ENCODE measurements around the gene KCNQ1OT1.

KCNQ1OT1 gene
- 44.0 to 68.8 (median 60.4) reads per million in 4 donors for total RNA-seq

DNA sequence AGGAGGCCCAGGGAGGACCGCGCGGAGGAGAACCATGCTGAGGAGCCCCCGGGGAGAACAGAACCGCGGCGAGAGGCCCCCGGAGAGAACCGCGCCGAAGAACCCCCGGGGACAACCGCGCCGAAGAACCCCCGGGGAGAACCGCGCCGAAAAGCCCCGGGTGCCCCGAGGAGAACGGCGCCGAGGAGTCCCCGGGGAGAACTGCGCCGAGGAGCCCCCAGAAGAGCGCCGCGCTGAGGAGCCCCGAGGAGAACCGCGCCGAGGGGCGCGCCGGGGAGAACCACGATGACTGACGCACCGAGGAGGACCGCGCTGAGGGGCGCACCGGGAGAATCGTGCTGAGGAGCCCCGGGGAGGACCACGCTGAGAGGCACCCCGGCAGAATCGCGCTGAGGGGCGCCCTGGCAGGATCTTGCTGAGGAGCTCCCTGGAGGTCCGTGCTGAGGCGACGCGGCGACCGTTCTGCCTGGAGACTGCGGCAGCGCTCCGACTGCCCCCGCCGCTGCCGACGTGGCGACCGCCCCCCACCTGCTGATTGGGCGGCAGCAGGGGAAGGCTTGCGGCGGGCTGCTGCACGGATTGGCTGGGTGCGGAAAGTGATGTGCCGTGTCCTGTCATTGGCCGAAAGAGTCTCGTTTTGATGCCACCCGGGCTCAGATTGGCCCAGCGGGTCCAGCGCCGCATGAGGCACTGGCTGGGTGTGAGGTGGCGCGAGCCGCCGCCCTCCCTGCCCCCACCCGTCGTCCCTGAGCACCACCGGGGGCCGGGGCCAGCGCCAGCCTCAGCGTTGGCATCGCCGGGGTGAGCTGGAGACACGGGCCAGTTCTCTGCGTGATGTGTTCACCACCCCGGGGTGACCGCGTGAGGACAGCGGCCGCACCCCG is at the start of gene KCNQ1OT1:
Gene KCNQ1OT1 (minus strand): TSS at position 464 of the 884 bp plus-strand sequence.
- peak; percentile 73 to 93 (median 81) for DNase-seq

DNA sequence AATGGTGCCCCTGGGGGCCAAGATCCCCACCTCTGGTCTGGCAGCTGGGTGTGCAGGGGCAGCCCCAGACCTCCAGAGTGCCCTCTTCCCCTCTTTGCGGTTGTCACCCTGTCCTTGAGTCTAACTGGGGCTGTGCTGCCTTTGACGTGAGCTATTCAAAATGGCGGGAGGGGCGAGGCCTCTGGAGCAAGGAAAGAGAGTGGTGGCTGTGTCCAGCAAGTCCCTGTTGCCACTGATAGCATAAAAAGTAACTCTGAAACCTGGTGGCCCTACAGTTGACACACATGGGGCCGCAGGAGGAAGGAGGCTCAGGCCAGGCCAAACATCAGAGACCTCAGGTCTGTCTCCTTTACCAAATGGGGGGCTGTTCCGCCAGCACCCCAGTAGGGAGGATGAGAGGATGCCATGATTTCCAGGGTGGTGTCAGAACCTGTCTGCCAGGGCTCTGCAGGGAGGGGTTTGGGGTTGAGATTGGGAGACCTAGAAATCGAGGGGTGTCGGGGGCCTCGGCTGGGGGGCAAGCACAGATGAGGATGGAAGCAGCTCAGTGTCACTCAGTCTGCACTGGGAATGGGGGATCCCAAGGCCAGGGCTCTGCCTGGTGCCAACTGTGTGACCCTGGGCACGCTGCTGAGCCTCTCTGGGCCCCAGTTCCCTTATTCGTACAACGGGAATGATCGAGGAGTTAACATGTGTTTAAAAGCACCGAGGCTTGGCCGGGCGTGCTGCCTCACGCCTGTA is 49.2 kb upstream of the KCNQ1OT1 start:
- no peak for DNase-seq

DNA sequence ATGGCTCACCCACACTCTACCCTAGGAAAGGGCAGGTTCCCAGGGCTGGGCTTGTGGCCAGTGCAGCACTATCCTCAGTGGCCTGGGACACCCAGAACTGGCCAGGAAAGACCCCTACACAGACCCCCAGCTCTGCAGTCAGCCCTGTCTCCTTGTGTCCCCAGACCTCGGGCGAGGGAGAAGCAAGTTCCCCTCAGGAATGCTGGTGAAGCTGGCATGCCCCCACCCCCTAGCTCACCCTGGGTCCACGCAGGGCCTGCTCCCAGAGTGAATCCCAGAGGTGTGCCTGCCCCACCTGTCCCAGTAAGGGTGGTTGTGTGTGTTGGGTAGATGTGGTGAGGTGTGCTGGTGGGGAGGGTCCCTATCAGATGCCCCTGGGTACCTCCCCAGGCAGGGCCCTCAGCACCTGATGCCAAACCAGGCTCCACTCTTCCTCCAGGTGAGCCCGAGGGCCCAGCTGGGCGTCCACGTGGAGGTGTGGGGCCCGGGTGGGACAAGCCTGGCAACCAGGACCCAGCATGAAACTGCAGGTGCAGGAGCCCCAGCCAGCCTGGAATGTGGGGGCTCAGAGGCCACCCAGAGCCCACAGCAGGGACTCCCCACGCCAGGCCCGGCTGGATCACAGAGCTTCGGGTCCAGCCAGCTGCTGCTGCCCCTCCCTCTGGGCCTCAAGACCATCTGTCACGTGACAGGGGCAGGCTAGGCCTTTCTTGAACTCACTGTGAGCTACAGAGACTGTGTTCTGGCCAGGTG is 48.4 kb upstream of the KCNQ1OT1 start:
- DNase-seq, result no peak

DNA sequence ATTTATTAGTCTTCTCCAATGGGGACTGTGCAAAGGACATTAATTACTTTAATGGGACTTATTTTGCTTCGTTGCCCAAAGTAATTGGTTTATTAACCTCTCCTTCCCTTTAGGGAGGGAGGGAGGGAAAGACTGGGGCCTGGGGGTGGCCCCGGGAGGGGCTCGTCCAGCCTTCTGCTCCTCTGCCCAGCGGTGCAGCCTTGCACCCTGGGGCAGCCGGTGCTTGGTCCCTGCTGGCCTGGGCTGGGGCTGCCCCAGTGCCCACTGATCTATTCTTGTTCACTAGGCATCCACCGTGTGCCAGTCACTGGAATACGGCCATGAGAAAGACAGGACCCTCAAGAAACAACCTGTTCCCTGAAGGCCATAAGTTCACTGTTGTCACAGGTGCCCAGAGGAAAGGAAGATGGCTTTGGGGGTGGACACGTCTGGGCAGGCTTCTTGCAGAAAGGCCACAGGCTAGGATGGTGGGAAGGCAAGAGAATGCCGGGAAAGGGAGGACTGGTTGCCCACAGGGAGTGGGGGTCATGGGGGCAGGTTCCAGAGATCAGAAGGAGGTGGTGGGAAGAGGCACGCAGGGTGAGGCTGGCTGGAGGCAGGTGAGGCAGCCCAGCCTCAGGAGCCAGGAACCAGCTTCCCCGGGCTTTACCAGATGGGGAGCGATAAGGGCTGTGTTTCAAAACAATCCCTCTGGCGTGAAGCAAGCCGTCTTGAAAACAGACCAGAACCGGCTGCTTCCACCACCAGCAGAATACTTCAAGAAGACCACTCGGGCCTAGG is 47.6 kb upstream of the KCNQ1OT1 start:
- DNase-seq, result no peak

DNA sequence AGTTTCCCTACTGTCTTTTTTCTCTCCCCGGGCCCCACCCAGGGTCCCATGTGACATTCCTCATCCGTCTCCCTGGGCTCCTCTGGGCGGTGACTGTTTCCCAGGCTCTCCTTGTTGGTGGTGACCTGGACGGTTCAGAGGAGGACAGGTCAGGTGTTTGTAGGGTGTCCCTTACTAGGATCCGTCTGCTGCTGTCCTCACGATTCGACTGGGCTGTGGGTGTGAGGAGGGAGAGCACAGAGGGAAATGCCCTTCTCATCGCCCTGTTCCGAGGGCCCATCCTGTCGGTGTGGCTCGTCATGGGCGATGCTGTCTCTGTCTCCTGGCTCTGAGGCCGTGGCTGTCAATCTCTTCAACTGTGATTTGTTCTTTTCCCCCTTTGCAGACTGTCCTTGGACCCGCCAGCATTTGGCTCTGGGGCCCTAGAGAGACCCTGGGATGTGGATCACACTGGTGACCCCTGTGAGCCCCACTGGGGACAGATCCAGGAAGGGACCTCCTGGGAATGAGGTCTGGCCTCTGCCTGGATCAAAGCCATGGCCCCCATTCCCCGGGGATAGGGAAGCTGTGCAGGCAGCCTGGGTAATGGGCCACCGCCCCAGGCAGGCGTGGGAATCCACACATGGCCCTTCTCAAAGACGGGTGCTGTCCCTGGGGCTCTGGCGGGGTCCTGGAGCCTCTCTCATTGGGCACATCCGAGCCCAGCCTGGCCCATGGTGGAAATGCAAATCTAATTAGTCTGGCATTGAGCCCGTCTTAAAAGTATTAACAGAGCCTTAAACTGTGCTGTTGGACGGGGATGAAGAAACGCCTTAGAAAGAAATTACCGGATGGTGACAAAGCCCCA is 46.8 kb upstream of the KCNQ1OT1 start:
- DNase-seq, result no peak

DNA sequence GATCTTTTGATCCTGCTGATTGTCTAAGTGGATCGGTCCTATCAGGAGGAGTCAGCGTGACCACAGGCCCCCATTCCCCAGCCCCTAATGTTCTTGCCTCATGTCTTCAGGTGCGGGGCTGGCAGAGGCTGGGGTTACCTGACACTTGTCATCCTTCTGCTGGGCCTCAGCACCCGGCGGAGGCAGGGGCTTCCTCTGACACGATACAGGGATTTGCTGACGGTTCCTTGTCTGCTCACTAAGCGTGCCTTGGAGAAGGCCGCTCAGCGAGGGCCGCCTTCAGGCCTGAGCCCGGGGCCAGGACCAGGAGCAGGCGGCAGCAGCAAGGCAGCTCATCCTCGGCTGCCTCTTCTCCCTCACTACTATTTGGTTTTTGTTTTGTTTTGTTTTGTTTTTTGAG is 45.7 kb upstream of the KCNQ1OT1 start:
- no peak for DNase-seq

DNA sequence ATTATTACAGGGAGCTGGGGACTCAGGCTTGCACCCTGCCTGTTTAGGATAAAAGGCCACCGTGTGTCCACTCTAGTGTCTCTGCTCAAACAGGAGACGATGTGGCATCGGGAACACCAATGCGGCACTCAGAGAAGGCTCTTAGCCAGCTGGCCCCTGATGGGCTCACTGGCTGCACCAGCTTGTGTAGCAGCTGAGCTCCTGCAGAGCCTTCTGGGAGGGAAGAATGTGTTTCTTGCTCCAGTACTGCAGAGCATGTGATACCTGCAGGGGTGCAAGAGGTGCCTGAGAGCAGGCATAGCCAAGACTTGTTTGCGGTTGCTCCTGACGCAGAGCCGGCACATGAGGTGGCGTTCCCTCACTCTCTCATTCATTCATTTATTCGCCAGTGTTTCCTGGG is 44.4 kb upstream of the KCNQ1OT1 start:
- no peak for DNase-seq

DNA sequence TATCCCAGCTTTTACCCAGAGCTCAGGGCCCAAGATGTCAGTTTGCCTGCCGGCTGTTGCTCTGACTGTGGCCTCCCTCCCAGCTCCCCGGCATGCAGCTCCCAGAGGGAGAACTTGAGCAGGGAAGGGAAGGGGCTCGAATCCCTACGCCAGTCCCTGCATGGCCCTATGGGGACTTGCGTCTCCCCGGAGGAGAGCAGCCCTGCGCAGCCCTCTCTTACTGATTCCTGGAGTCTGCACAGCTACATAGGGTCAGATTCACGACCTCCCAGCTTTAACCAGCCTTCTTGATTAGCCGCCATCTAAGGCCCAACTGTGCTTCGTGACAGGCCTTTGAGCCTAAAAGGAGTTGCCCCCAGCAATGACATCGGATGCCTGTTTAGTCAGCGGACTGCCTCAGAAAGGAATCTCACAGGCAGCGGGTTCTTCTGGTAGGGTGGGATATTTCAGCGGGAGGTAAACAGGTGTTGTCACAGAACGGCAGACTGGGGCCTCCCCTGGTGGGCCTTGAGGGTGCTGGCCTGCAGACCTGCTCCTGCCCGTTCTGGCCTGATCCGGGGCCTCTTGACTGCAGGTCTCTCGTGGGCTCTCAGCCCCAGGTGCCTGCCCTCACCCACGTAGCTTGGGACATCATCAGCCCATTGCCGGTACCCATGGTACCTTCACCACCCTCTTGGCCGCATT is 43.8 kb upstream of the KCNQ1OT1 start:
- DNase-seq, result no peak

DNA sequence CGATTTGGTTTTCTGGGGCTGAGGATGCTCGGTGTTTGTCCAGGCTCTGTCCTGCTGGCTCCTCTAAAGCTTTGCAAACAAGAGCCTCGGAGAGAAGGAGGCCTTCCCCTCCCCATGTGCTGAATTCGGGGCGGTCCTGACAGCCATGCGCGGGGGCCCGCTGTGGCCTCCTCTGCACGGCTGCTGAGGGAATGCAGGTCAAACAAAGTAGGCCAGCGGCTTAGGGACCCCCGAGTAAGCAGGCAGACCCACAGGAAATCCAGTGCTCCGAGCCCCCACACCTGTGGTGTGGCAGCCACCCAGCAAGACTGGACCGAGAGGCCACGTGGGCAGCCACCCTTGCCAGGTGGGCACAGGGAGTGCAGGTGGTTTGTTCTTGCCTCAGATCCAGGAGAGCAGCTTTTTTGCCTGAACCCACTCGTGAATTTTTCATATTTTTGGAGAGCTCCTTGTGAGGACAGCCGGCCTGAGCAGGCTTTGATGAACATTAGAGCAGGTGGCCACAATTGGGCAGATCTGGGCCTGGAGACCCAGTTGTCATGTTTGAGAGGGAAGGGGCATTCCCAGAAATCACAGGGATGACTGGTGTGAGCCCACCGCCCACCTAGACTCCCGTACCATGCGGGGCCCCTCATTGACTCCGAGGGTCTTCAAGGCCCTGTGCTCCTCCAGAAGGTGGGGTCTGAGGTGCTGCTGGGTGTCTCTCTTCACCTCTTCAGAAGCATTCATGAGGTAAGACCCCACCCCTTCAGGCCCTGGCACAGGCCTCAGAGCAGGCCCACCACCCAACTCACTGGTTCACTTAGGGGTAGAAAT is 43.0 kb upstream of the KCNQ1OT1 start:
- DNase-seq, result no peak

DNA sequence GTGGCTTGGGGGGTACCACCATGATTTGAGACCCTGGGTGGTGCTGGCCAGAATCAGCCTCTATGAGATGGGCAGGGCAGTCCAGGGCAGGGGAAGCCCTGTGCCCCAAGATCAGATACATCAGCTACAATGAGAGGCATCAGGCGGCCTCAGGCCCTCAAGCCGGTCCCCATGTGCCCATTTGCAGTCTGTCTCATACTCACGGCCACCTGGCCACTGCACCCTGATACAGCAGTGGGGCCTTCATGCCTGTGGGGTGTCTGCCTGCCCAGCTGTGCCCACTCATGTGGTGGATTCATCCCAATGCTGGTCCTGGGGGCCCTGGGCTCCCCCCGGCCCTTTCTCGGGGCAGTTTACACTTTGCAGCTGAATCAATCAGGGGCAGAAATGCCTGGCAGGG is 42.4 kb upstream of the KCNQ1OT1 start:
- no peak for DNase-seq

DNA sequence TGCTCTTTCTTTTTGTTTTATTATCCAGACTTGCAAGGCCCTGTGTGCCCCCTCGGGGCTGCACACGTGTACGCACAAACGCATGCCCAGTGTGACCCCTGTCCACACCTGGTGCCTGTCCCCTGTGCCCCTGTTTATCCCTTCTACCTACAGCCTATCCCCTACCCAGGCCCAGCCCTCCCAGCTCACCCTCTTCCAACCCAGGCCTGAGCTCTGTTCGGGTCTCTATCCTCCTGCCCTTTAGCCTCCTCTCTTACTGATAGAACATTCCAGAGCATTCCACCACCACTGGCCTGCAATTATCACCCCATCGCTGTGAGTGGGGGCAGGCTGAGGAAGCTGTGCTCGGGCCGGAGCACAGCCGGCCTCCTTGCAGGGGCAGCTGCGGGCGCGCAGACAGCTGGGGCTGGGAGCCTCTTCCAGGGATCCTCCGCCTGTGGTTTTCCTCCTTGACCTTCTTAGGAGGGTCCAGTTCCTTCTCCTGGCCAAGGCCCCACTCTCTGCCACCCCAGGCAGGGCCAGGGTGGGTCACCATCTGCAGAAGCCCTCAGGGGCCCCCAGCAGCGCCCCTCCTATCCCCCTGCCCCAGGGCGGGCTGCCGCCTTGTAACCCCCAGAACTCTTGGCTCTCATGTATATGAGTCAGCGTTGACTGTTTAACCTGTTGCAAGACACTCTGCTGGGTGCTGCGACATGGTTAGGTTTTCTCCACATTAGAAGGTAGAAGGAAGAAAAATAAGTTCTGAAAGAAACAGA is 41.8 kb upstream of the KCNQ1OT1 start:
- no peak for DNase-seq

DNA sequence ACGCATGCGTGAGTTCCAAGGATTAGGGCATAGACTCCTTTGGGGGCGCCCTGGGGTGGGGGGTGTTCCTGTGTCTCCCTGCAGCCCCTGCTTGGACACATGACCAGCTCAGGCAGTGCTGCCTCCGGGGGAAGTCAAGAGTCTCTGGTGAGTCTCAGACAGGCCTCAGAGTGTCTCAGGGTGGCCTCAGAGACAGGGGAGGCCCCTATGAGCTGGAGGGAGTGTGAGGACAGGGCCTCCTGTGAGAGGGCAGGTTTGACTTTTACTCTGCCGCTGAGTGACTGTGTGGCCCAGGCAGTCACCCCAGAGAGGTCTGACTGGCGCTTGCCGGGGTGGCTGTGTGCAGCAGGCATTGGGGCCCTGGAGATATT is 41.2 kb upstream of the KCNQ1OT1 start:
- no peak for DNase-seq

DNA sequence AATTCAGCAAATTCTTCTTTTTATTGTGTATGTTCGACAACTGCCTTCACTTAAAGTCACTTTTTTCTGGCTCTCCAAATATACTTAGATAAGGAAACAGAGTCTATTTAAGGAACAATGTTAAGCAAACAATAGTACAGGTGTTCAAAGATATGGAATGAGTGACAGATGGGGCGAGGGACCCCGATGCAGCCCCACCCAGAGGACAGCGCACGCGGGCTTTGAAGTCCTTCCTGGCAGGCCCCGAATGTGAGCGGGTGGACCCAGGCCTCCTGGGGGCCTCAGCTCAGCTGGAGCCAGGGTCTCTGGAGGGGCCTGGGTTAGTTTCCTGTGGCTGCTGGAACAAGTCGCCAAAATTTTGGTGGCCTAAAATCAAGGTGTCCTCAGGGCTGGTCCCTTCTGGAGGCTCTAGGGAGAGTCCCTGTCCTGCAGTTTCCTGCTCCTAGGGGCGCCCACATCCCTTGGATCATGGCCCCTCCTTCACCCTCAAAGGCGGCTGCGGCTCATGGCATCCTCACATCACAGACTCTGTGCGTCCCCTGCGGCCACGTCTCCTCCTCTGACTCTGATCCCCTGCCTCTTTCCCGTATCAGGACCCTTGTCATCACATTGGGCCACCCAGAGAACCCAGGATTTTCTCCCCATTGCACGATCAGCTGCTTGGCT is 40.6 kb upstream of the KCNQ1OT1 start:
- DNase-seq, result no peak

DNA sequence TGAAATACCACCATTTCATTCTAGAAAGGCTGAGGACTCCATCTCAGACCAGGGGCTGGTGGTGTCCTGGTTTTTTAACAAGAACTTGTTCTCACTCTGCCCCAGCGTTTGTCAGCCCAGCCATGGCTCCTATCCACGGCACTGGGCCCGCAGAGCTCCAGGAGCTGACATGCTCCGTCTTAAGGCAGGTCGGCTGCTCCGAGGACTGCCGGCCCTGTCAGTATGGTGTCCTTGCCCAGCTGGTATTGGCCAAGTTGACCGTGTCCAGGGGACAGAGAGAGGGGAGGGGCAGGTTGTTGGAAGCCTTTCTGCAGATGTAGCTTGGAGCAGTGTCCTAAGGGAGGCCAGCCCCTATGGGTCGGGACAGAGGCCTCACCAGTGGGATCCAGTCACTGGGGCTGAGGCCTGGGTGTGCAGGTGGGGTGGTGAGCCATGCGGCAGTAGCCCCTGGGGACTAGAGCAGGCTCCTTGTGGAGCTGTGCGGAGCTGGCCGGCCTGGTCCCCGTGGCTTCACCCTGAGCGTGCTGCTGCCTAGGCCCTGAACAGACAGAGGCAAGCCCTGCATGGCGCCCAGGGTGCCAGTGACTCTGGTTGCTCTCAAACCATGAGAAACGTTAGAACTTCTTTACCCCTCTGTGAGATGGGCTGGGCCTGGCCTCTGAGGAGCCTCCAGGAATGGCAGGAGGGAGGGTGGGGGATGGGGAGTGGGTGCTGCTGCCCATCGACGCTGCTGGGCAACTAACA is 39.9 kb upstream of the KCNQ1OT1 start:
- DNase-seq, result no peak

DNA sequence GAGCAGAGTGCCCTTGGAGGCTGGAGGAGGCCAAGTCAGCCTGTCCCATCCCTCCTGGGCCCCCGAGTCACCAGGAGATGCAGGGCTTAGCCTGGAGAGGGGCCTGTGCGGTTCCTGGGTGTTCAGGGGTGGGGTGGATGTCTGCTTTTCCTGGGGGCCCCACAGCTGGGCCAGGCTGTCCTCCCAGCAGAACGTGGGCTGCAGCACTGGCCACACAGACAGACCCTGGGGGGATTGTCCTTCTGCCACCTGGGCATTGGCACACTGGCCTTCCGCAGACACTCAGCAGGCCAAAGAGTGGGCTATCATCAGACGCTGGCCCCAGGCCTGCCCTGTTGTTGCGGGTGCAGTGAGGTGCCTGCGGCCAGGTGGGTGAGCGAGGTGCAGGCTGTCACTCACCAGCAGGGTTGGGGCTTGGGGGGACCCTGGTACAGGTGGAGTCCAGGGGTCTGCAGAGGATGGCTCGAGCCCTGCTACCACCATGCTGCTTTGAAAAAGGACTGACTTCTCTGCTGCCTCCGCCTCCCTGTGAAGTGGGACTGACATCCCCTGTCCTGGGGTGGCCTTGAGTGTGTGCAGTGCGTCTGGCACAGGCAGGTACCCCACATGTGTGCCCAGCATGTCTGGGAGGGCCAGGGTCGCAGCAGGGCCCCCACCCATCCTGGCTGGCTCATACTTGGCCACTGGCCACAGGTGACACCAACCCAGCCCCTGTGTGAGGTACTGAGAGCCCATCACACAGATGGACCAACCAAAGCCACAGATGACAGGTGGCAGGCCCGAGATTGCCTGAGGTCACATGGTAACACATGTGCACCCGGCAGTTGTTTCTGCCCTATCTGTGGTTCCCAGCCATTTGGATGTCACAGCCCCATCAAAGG is 39.0 kb upstream of the KCNQ1OT1 start:
- DNase-seq, result no peak

DNA sequence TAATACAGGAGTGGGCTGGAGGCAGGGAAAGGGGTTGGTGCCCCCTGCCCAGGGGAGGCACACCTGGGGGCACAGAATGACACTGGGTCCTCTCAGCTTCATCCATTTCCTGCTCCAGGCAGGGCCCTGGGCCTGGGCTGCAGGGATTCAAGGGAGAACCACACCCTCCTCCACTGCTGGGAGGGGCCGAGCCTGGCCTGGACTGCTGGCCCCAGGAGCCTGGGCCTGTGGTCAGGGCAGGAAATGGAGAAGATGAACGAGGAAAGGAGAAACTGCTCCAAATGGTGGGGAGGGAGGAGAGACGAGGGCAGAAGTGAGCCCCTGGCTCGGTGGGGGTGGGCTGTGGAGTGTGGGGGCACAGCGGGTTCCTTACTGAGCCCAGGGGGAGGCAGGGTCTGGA is 38.1 kb upstream of the KCNQ1OT1 start:
- DNase-seq, result no peak

DNA sequence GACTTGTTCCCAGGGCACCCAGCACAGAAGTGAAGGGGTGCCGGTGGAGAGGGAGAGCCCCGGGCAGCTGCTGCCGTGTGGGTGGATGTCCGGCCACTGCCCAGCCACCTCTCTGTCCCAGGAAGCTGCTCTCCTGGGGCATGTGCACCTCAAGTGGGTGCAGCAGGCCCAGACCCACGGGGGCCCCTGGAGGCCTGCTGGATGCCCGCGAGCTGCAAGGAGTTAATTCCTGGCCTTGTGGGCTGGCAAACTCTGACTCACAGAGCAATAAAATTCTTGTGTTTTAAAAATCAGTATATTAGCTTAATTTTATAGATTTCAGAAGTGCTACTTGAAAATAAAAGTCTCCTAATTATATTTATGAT is 37.4 kb upstream of the KCNQ1OT1 start:
- DNase-seq, result no peak

All from T-helper 1 cell (primary cell).